ENCODE results near the gene ABHD18. TPM values are rescaled to one million over a fixed set of nuclear protein-coding genes. Genes with fewer than 3 reads are reported as not detected.
A peak's percentile ranks its signal among the peaks of the same experiment; 100 is the strongest.

ABHD18 gene
- total RNA-seq, 1 experiment from 2014 or later, result 14.9 TPM

DNA sequence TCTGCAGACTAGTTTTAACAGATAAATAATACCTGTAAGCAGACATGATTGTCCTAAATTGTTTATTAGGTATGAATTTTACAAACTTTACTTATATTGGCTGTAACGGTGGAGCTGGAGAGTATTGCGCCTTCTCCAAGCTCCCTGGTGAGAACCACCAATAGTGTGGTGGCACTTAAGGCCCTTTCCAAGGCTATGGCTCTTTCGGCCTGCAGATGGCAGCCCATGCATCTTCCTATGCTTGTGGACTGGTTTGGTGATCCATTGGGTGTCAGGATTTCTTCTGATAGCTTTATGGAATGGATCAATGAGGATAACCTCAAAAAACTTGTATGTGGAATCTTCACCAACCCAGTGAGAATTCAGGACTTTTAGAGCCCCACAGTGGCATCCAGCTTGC, 103.7 kb downstream of the ABHD18 start:
- POLR2A ChIA-PET, result interaction anchor here (0.7 kb wide), 1 partner anchor 157 kb away, joined by 5 read pairs; no protein-coding TSS in a partner anchor
- Histone ChIP-seq H3K27me3 (replicated peaks; ENCODE audit: control insufficient read depth, insufficient read depth, low read length) (no peaks in the 10 kb centered on the region), H3K36me3 (ENCODE audit: control insufficient read depth, insufficient read depth, low read length) (no peaks in the 10 kb centered on the region), H3K4me3 (ENCODE audit: low read depth, low read length) (no peak overlapping the region), H3K9me3 (no peaks in the 10 kb centered on the region), H3K4me1 (no peaks in the 10 kb centered on the region; the same call in 1 of the 2 replicates)
- DNase-seq, result peak; percentile 52 to 56
- no peak overlapping the region for H3K27ac Mint-ChIP-seq (ENCODE audit: unreplicated experiment)
- no TSS peak for BruUV-seq (replicated peaks)
- CTCF ChIA-PET, result interaction anchor here (1.0 to 1.1 kb wide), 2 partner anchors 8 to 273 kb away, joined by 3 read pairs; partner anchors contain the start of gene LARP1B
- no peaks in the 10 kb centered on the region for H3K9me3 Mint-ChIP-seq (ENCODE audit: unreplicated experiment)
- peaks cover 5% of the 10 kb centered on the region for H3K4me1 Mint-ChIP-seq (ENCODE audit: low read depth, unreplicated experiment)
- peak; percentile 17 to 33 for TF ChIP-seq CTCF (IDR thresholded peaks at IDR 0.05; ENCODE audit: insufficient read depth in 1 of 2, low read depth in 1 of 2, low read length in 1 of 2, severe bottlenecking in 1 of 2, unreplicated experiment in 1 of 2)
- intact Hi-C loops (cut with micrococcal nuclease; ENCODE audit: unreplicated experiment), result loop anchor here (2.0 kb wide), 1 partner anchor 152 kb away; no protein-coding TSS in a partner anchor
- H3K36me3 Mint-ChIP-seq (ENCODE audit: insufficient read depth, unreplicated experiment), result no peaks in the 10 kb centered on the region
- no peaks in the 10 kb centered on the region for H3K27me3 Mint-ChIP-seq (ENCODE audit: insufficient read depth, unreplicated experiment)
- H3K4me3 Mint-ChIP-seq (ENCODE audit: unreplicated experiment), result no peak overlapping the region

GRCh38 chr4:128076464-128076863, 111.3 kb downstream of the ABHD18 start:
- no peak for DNase-seq
- Histone ChIP-seq H3K4me3 (ENCODE audit: low read depth, low read length) (no peak overlapping the region), H3K4me1 (no peaks in the 10 kb centered on the region), H3K27me3 (replicated peaks; ENCODE audit: control insufficient read depth, insufficient read depth, low read length) (no peaks in the 10 kb centered on the region), H3K36me3 (ENCODE audit: control insufficient read depth, insufficient read depth, low read length) (no peaks in the 10 kb centered on the region), H3K9me3 (no peaks in the 10 kb centered on the region)
- peaks cover 44% of the 10 kb centered on the region for H3K36me3 Mint-ChIP-seq (ENCODE audit: insufficient read depth, unreplicated experiment)
- intact Hi-C loops (cut with micrococcal nuclease; ENCODE audit: unreplicated experiment), result no loop called here
- no peak overlapping the region for H3K4me3 Mint-ChIP-seq (ENCODE audit: unreplicated experiment)
- ChIA-PET POLR2A (no interaction called here), CTCF (no interaction called here)
- H3K27me3 Mint-ChIP-seq (ENCODE audit: insufficient read depth, unreplicated experiment), result no peaks in the 10 kb centered on the region
- H3K9me3 Mint-ChIP-seq (ENCODE audit: unreplicated experiment), result no peaks in the 10 kb centered on the region
- H3K4me1 Mint-ChIP-seq (ENCODE audit: low read depth, unreplicated experiment), result no peaks in the 10 kb centered on the region
- no peak overlapping the region for H3K27ac Mint-ChIP-seq (ENCODE audit: unreplicated experiment)
- BruUV-seq (replicated peaks), result no TSS peak
- TF ChIP-seq CTCF (IDR thresholded peaks at IDR 0.05; ENCODE audit: insufficient read depth in 1 of 2, low read depth in 1 of 2, low read length in 1 of 2, severe bottlenecking in 1 of 2, unreplicated experiment in 1 of 2), result no peak

Other genes with a start within 250 kb of the ABHD18 start
- gene SLC25A31, start 235.0 kb upstream of the ABHD18 start, total RNA-seq (2022), result not detected in 2 replicates
- gene HSPA4L, start 183.1 kb upstream of the ABHD18 start, total RNA-seq (2022), result 3.3 and 3.6 TPM in 2 replicates
- 28.2 and 31.1 TPM in 2 replicates for gene PLK4, start 84.5 kb upstream of the ABHD18 start, total RNA-seq (2022)
- 24.3 and 27.9 TPM in 2 replicates for gene MFSD8, start 233 bp upstream of the ABHD18 start, total RNA-seq (2022)
- gene LARP1B, start 95.9 kb downstream of the ABHD18 start, total RNA-seq (2022), result 23.6 and 25.0 TPM in 2 replicates

All from Caco-2 (cell line).